AG10803 (cell line): Measurements from ENCODE around the gene PAQR9.
A peak's percentile ranks its signal among the peaks of the same experiment; 100 is the strongest.

ENCODE experiments used
- DNase-seq: peaks from one replicate; pipeline ENCODE4 v3.0.0; 2010; ENCODE audit warnings: low read depth
- H3K4me3 ChIP-seq: 2 replicates; pipeline ENCODE4 v1.5.1; 2011; ENCODE audit warnings: mild to moderate bottlenecking, low read length, control low read depth
- CTCF ChIP-seq: conservative IDR thresholded peaks from 2 replicates; pipeline ENCODE4 v1.5.1; 2011; ENCODE audit warnings: mild to moderate bottlenecking, low read length, control low read depth, inconsistent platforms

PAQR9 gene

GRCh38 chr3:142935963-142936362 is 27.5 kb downstream of the PAQR9 start:
- DNase-seq, result no peak
- H3K4me3 ChIP-seq, result no peak overlapping the region
- no peak for TF ChIP-seq CTCF

GRCh38 chr3:142934887-142935269 is 28.6 kb downstream of the PAQR9 start:
- no peak for DNase-seq
- H3K4me3 ChIP-seq, result no peak overlapping the region
- TF ChIP-seq CTCF, result no peak

- TF ChIP-seq CTCF, result no peak
- no peak overlapping the region for H3K4me3 ChIP-seq
- DNase-seq, result no peak
These were observed 29.2 kb downstream of the PAQR9 start for GRCh38 chr3:142934128-142934886.

GRCh38 chr3:142931222-142931621 is 32.3 kb downstream of the PAQR9 start:
- DNase-seq, result no peak
- TF ChIP-seq CTCF, result no peak
- H3K4me3 ChIP-seq, result no peak overlapping the region

- TF ChIP-seq CTCF, result peak; percentile 24
- DNase-seq, result no peak
- H3K4me3 ChIP-seq, result no peak overlapping the region
These were observed 33.0 kb downstream of the PAQR9 start for GRCh38 chr3:142930463-142930862.

GRCh38 chr3:142929890-142930289 is 33.6 kb downstream of the PAQR9 start:
- no peak for TF ChIP-seq CTCF
- no peak for DNase-seq
- no peak overlapping the region for H3K4me3 ChIP-seq

GRCh38 chr3:142929109-142929508 is 34.4 kb downstream of the PAQR9 start:
- TF ChIP-seq CTCF, result peak; percentile 59
- peak; percentile 56 for DNase-seq

More at GRCh38 chr3:142929109-142929508, 34.4 kb downstream of the PAQR9 start:
- H3K4me3 ChIP-seq, result no peak overlapping the region
